Right ventricle myocardium inferior (tissue), 1 donor: ENCODE data around the gene DDX24. TPM values are rescaled to one million over a fixed set of nuclear protein-coding genes. Genes with fewer than 3 reads are reported as not detected.

Experiments used
- ATAC-seq: fragments of 200-7000 bp; cut with Tn5 transposase; one replicate; pipeline ENCODE4 v1.9.1; 2020; ENCODE audit warnings: mild to moderate bottlenecking, moderate library complexity
- DNase-seq: peaks from one replicate; pipeline ENCODE4 v3.0.0; 2021; ENCODE audit errors: missing footprints
- intact Hi-C: fragments of 100-400 bp; cut with DNase I; formaldehyde crosslinking; loops from one replicate; pipeline ENCODE4 v1.11.0; 2022
- total RNA-seq: library from RNA; stranded (reverse); fragmentation: NEBNext Ultra II Directional; extraction: Animal tissue kit (Norgen Biotek cat#: 25700); gene quantifications from one replicate; pipeline ENCODE4 v1.2.1, GENCODE V29; 2021
- donor health status: DM: no; HTN: yes; CAD: no; lungs with severe emphysema.

DDX24 gene
- total RNA-seq, 1 donor from 2014 or later: 187 TPM

GRCh38 chr14:94026889-94027469 lies 54.0 kb downstream of the DDX24 start:
- DNase-seq (no peak), ATAC-seq (no peak)
- intact Hi-C loops: no loop called here

DNA sequence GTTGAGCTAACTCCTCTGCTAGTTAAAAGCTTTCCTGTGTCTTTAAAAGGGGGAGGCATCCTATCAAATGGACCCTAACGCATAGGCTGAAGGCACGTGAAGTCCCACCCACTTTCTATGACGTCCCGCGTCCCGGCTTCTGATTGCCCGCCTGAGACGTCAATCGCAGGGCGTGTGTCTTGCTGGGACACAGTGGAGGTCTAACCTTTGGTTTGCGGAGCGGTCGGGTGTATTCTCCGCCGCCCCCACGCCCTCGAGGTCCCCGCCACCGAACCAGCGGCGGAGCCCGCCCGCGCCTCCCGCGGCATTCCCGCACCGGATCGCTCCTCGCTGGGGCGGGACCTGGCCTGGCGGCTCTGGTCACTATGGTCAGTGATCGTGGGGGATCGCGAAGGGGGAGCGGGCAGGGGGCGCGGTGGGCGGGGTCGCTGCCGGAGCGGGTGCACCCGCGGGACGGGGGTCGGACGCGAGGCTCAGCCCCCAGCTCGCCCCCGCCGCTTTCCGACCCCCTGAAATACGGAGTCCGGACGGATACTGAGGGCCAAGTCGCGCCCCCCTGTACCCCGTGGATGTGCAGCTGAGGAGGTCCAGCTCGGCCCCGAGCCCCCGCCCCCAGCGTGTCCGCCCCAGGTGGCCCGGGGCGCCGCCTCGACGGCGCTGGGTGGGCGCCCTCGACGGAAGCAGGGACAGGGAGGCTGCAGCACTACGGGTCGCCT lies 54.7 kb downstream of the DDX24 start, which contains the start of gene OTUB2:
TSS of gene OTUB2 (plus strand) at position 168 of the 716 bp plus-strand sequence. CDS start at position 366, 198 bp downstream.
- intact Hi-C loops: no loop called here
- peak; percentile 97 for DNase-seq
- peak; percentile 99 for ATAC-seq

GRCh38 chr14:94025720-94026119 lies 55.3 kb downstream of the DDX24 start:
- intact Hi-C loops: no loop called here
- ATAC-seq (no peak), DNase-seq (no peak)

- peak; percentile 13 for DNase-seq
- ATAC-seq: no peak
- intact Hi-C loops: no loop called here
These were observed 56.5 kb downstream of the DDX24 start for GRCh38 chr14:94024549-94024948.

GRCh38 chr14:94022532-94023411 lies 58.2 kb downstream of the DDX24 start:
- DNase-seq (peak; percentile 57), ATAC-seq (no peak)
- intact Hi-C loops: no loop called here

- DNase-seq (no peak), ATAC-seq (no peak)
- intact Hi-C loops: no loop called here
These were observed 59.4 kb downstream of the DDX24 start for GRCh38 chr14:94021416-94022157.

DNA sequence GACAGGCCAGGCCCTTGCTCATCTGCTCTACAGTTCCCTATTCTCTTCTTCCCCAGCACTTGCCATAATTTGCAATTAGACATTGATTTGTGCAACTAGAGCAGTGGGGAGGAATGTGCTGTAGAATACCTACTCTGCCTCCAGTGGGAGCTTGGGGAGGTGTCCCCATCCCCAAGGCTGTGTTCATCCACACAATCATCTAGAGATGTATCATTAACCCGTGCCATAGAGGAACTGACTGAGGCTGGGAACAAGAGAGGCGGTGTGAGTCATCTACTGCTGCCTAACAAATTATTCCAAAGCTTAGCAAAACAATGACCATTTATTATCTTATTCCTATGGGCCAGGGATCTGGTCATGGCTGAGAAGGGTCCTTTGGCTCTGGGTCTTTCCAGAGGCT lies 60.0 kb downstream of the DDX24 start:
- intact Hi-C loops: no loop called here
- no peak for DNase-seq
- no peak for ATAC-seq

- intact Hi-C loops: no loop called here
- ATAC-seq: no peak
- no peak for DNase-seq
These were observed 60.7 kb downstream of the DDX24 start for GRCh38 chr14:94020267-94020666.

- intact Hi-C loops: no loop called here
- no peak for ATAC-seq
- DNase-seq: no peak
These were observed 61.7 kb downstream of the DDX24 start for GRCh38 chr14:94019329-94019728.

GRCh38 chr14:94018308-94018707 lies 62.7 kb downstream of the DDX24 start:
- intact Hi-C loops: no loop called here
- peak; percentile 27 for DNase-seq
- ATAC-seq: no peak

DNA sequence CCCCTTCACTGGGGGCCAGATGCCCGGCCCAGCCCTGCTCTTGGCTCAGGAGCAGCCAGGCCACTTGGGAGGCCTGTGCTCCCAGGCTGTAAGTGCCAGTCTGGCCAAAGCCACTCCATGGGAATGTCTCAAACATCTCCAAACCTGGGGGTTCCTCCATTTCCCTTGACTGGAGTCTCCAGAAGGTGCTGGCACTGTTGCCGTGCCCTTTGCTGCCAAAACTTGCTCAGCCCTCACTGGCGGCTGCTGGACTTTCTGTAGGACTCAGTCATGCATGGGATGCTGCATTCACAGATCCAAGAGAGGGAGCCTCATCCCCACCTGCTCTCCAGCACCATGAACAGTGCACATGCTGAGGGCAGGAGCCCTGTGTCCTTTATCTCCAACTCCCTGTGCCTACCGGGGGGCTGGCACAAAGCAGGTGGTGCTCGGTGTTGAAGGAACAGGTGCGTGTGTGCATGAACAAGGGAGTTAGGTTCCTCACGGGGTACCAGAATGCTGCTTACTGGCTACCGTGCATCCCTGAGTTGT lies 64.5 kb downstream of the DDX24 start:
- intact Hi-C loops: no loop called here
- ATAC-seq (peak; percentile 6), DNase-seq (peak; percentile 58)

- intact Hi-C loops: no loop called here
- DNase-seq (no peak), ATAC-seq (no peak)
These were observed 65.8 kb downstream of the DDX24 start for GRCh38 chr14:94015223-94015622.

DNA sequence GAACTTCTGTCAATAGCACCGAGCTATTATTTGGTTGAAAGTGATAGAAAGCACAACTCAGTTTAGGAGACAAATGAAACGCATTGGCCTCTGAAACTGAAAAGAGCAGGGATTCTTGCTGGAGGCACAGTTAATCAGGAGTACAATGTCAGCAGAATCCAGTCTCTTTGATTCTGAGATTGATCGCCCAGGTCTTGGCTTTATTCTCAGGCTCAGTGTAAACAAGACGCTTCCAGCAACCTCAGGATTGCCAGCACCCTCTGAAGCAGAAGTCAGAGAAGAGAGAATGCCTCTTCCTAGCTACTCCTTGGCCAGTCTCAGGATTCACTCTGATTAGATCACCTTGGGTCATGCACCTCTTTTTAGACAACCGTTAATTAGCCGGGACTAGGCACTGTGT lies 66.6 kb downstream of the DDX24 start:
- ATAC-seq (no peak), DNase-seq (peak; percentile 1)
- intact Hi-C loops: no loop called here

DNA sequence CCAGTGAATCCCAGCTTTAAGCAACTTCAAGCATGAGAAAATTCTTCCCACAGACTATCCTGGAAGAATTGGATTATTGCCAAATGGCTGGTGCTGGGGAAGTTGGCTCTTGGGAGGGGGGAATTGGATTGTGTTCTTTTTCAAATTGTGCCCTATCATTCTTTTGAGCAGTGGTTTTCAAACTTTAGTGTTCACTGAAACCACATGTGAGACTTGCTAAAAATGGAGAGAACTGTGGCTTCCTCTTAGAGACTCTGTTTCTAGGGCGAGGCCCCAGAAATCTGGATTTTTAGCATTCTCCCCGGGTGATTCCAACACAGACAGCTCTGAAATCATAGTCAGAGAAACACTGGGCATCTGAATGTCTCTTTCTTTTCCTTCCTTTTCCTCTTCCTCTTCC lies 69.2 kb downstream of the DDX24 start:
- intact Hi-C loops: no loop called here
- DNase-seq (no peak), ATAC-seq (no peak)

- no peak for ATAC-seq
- no peak for DNase-seq
- intact Hi-C loops: no loop called here
These were observed 70.4 kb downstream of the DDX24 start for GRCh38 chr14:94010625-94011024.

- DNase-seq (no peak), ATAC-seq (no peak)
- intact Hi-C loops: no loop called here
These were observed 71.2 kb downstream of the DDX24 start for GRCh38 chr14:94009767-94010166.

DNA sequence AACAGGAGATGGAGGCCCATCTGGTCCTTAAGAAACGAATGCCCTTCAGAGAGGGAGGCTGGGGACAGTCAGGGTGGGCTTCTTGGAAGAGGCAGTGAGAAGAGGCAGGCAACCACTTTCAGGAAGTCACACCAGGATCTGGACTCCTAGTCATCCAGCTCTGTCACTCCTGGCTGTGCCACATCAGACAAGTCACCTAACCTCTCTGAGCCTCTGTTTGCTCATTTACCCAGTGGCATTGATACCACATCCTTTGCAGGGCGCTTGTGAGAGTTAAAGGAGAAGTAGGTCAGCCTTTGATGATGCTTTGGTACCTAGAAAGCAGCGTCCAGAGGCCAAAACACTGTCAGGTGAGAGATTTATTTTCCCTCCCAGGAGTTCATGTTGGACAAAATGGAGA lies 72.8 kb downstream of the DDX24 start:
- ATAC-seq (no peak), DNase-seq (peak; percentile 32)
- intact Hi-C loops: no loop called here

DNA sequence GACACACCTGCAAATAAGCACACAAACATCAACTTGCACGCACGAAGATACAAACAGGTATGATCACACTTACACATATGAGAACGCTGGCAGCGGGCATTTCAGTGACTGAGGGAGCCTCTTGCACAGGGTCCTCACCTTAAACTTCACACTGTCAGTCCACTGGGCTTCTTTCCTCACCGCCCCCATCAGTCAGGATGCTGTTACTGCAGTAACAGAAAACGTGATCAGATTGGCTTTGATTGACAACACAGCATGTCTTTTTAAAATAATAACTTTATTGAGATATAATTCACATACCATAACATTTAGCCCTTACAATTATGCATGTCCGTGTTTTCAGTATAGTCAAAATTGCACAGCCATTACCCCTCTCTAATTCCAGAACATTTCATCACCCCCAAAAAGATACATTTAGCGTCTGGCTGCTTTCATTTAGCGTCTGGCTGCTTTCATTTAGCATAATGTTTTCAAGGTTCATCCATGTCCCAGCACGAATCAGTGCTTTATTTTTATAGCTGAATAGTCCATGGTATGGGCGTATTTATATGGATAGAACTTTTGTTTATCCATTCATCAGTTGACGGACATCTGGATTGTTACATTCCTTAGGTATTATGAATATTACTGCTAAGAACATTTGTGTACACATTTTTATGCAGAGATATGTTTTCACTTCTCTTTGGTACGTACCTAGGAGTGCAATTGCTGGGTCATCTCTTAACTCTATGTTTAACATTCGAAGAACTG lies 75.5 kb downstream of the DDX24 start:
- ATAC-seq: no peak
- intact Hi-C loops: no loop called here

More for the DNA sequence above, 75.5 kb downstream of the DDX24 start:
- peak; percentile 20 for DNase-seq
